CD4-positive, alpha-beta T cell (primary cell): ENCODE results near the gene PLA2R1. TPM values are rescaled to one million over a fixed set of nuclear protein-coding genes. Genes with fewer than 3 reads are reported as not detected.
A peak's percentile ranks its signal among the peaks of the same experiment; 100 is the strongest.

Experiments used
- ATAC-seq: fragments of 200-7000 bp; cut with Tn5 transposase; one replicate; pipeline ENCODE4 v1.10.0; 2022; ENCODE audit warnings: mild to moderate bottlenecking; ENCODE audit not compliant: poor library complexity
- CTCF ChIA-PET: fragments of 350-600 bp; sonication (Branson Sonifier 250); formaldehyde crosslinking; loops from one replicate; lab custom pipeline; 2021; ENCODE audit warnings: antibody characterized with exemption, inconsistent platforms; lab: Charles Lee
- POLR2A ChIA-PET: fragments of 350-600 bp; sonication (Branson Sonifier 250); formaldehyde crosslinking; loops from one replicate; lab custom pipeline; 2021; ENCODE audit warnings: antibody characterized with exemption, inconsistent platforms; lab: Charles Lee
- DNase-seq, 14 experiments: peaks; one replicate each; pipeline ENCODE4 v3.0.0-alpha.2; 2013 to 2020; ENCODE audit warnings: mixed read lengths in 2 of 14
- H3K27ac ChIP-seq, 2 donors: one replicate each; pipeline versions ENCODE4 v1.5.1 to v1.7.0; 2013; ENCODE audit warnings: low read length in 2 of 2, low read depth in 1 of 2, mild to moderate bottlenecking in 1 of 2
- H3K27me3 ChIP-seq, 2 experiments: 1 replicate in 1 of 2; 2 replicates in 1 of 2; pipeline versions ENCODE4 v1.6.1 to v1.7.0; 2013; ENCODE audit warnings: low read length in 2 of 2, control low read depth in 1 of 2, mild to moderate bottlenecking in 1 of 2, moderate library complexity in 1 of 2; ENCODE audit not compliant: insufficient read depth in 2 of 2, control insufficient read depth in 1 of 2
- H3K36me3 ChIP-seq: one replicate; pipeline ENCODE4 v1.6.1; 2013; ENCODE audit warnings: low read length, control low read depth; ENCODE audit not compliant: insufficient read depth
- H3K4me1 ChIP-seq: one replicate; pipeline ENCODE4 v1.6.1; 2013; ENCODE audit warnings: low read length, control low read depth; ENCODE audit not compliant: insufficient read depth
- H3K4me3 ChIP-seq: one replicate; pipeline ENCODE4 v1.5.1; 2013; ENCODE audit warnings: mild to moderate bottlenecking, low read length, moderate library complexity
- H3K9me3 ChIP-seq, 2 experiments: 1 replicate in 1 of 2; 2 replicates in 1 of 2; pipeline versions ENCODE4 v1.6.1 to v1.7.0; 2013; ENCODE audit warnings: low read length in 2 of 2, mild to moderate bottlenecking in 2 of 2, control low read depth in 1 of 2, moderate library complexity in 1 of 2; ENCODE audit not compliant: control insufficient read depth in 1 of 2, insufficient read depth in 1 of 2
- H3K27ac Mint-ChIP-seq: one replicate; pipeline ENCODE4 v1.8.0; 2020; ENCODE audit warnings: mixed read lengths
- H3K27me3 Mint-ChIP-seq: one replicate; pipeline ENCODE4 v1.8.0; 2021; ENCODE audit warnings: mixed read lengths
- H3K36me3 Mint-ChIP-seq: one replicate; pipeline ENCODE4 v1.8.0; 2021; ENCODE audit warnings: low read depth, mixed read lengths
- H3K4me1 Mint-ChIP-seq: one replicate; pipeline ENCODE4 v1.8.0; 2021; ENCODE audit warnings: low read depth, mixed read lengths
- H3K4me3 Mint-ChIP-seq: one replicate; pipeline ENCODE4 v1.8.0; 2020; ENCODE audit warnings: mild to moderate bottlenecking, mixed read lengths
- H3K9me3 Mint-ChIP-seq: one replicate; pipeline ENCODE4 v1.8.0; 2020; ENCODE audit warnings: mixed read lengths
- CTCF ChIP-seq: fragments of 200-600 bp; IDR thresholded peaks from one replicate; pipeline ENCODE4 v1.8.0; 2022; ENCODE audit warnings: antibody characterized with exemption, mild to moderate bottlenecking
- intact Hi-C, 2 experiments: fragments of 100-400 bp; cut with DNase I in 1 of 2; cut with micrococcal nuclease in 1 of 2; formaldehyde crosslinking; loops; one replicate each; pipeline versions ENCODE4 v1.15.1 to v1.9.0; 2023 to 2025; cut with DNase I, micrococcal nuclease
- total RNA-seq, 174 experiments: library from RNA in 2 of 174; stranded (reverse) in 2 of 174; gene quantifications; one replicate each; pipeline ENCODE4 v1.2.3 and lab custom pipeline; 2021 to 2026

The PLA2R1 gene
- total RNA-seq, 2 experiments from 2014 or later: not detected

- ChIA-PET POLR2A (no interaction called here), CTCF (no interaction called here)
- no peaks in the 10 kb centered on the region for H3K27me3 Mint-ChIP-seq
- H3K4me3 Mint-ChIP-seq: peak overlapping the region; percentile 99
- peak overlapping the region; percentile 93 for H3K27ac Mint-ChIP-seq
- Histone ChIP-seq H3K27me3 (no peaks in the 10 kb centered on the region), H3K27ac (peak overlapping the region in 1 of 2 donors; percentile 73), H3K36me3 (peaks cover 31% of the 10 kb centered on the region), H3K4me3 (no peak overlapping the region), H3K9me3 (no peaks in the 10 kb centered on the region), H3K4me1 (peaks cover 31% of the 10 kb centered on the region)
- H3K4me1 Mint-ChIP-seq: peaks cover 52% of the 10 kb centered on the region
- TF ChIP-seq CTCF: no peak
- no peaks in the 10 kb centered on the region for H3K9me3 Mint-ChIP-seq
- intact Hi-C loops: loop anchor here (2.0 to 10.0 kb wide), 4 partner anchors 185 to 1252 kb away; partner anchors contain the start of genes RBMS1 (in 1 of the 2) and WDSUB1 (in 1 of the 2)
- DNase-seq (no peak), ATAC-seq (no peak)
- H3K36me3 Mint-ChIP-seq: peaks cover 37% of the 10 kb centered on the region
These were observed 159.7 kb downstream of the PLA2R1 start for GRCh38 chr2:159902722-159903121.

DNA sequence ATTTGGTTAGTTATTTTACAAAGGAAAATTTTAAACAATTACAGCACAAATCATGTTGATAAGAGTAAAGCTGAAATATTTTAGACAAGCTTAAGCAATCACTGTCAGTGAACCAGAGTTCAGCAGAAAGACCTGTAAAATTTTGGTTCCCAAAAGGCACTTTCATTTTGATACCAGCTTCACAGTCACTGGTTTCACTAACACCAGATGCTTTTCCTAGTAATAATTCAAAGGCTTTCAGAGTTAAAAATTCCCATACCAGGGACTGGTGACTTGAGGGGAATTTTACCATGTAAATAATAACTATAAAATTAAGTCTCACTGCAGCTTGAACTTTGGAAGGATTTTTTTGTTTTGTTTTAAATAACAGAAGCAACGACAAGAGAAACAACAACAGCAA lies 162.1 kb downstream of the PLA2R1 start:
- H3K36me3 ChIP-seq: peaks cover 31% of the 10 kb centered on the region
- H3K27me3 ChIP-seq: no peaks in the 10 kb centered on the region
- H3K27ac Mint-ChIP-seq: no peak overlapping the region
- H3K27me3 Mint-ChIP-seq: no peaks in the 10 kb centered on the region
- ATAC-seq: no peak
- H3K27ac ChIP-seq: no peak overlapping the region
- intact Hi-C loops: loop anchor here (5.0 to 10.0 kb wide), 3 partner anchors 183 to 1254 kb away; partner anchors contain the start of gene RBMS1 (in 1 of the 2)
- no peak for DNase-seq
- ChIA-PET POLR2A (no interaction called here), CTCF (interaction anchor here (0.8 to 1.5 kb wide), 3 partner anchors 15 to 27 kb away, joined by 3 to 4 read pairs (median 3); no protein-coding TSS in a partner anchor)
- peaks cover 31% of the 10 kb centered on the region for H3K4me1 ChIP-seq
- no peak for TF ChIP-seq CTCF
- H3K9me3 ChIP-seq: no peaks in the 10 kb centered on the region
- H3K9me3 Mint-ChIP-seq: no peaks in the 10 kb centered on the region
- peaks cover 51% of the 10 kb centered on the region for H3K36me3 Mint-ChIP-seq
- H3K4me3 Mint-ChIP-seq: no peak overlapping the region
- H3K4me3 ChIP-seq: no peak overlapping the region
- peaks cover 70% of the 10 kb centered on the region for H3K4me1 Mint-ChIP-seq

DNA sequence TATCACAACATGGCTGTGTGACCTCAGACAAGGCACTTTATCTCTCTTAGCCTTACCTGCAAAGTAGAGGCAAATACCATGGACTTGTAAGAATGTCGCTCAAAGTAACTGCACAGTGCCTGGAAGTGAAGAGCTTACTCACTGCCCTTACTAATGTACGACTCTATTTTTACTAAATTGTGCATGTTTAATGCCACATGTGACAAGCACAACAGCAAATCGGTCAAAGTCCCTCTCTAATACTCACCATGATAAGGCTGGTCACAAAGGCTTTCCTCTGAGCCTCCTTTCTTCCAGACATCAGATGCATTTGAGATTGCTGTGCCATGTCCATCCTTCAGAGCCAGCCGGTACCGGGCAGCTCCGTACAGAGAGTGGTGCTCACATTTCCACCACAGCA lies 164.0 kb downstream of the PLA2R1 start:
- ATAC-seq (no peak), DNase-seq (no peak)
- H3K27me3 Mint-ChIP-seq: no peaks in the 10 kb centered on the region
- H3K27ac Mint-ChIP-seq: no peak overlapping the region
- Histone ChIP-seq H3K27me3 (no peaks in the 10 kb centered on the region), H3K27ac (no peak overlapping the region), H3K4me3 (no peak overlapping the region), H3K4me1 (peaks cover 15% of the 10 kb centered on the region), H3K36me3 (peaks cover 31% of the 10 kb centered on the region), H3K9me3 (no peaks in the 10 kb centered on the region)
- H3K4me1 Mint-ChIP-seq: peaks cover 74% of the 10 kb centered on the region
- peaks cover 63% of the 10 kb centered on the region for H3K36me3 Mint-ChIP-seq
- no peaks in the 10 kb centered on the region for H3K9me3 Mint-ChIP-seq
- intact Hi-C loops: no loop called here
- ChIA-PET CTCF (no interaction called here), POLR2A (no interaction called here)
- H3K4me3 Mint-ChIP-seq: no peak overlapping the region
- no peak for TF ChIP-seq CTCF
